Measurements from ENCODE around the gene BPIFB2.

GRCh38 chr20:33010133-33010504 lies 2.6 kb downstream of the BPIFB2 start:
- TF ChIP-seq CTCF (IDR thresholded peaks at IDR 0.05) (no peak), TEAD4 (IDR thresholded peaks at IDR 0.05; ENCODE audit: borderline replicate concordance, insufficient read depth) (no peak), IRF3 (IDR thresholded peaks at IDR 0.05; ENCODE audit: low read depth, low read length) (no peak), TAF1 (IDR thresholded peaks at IDR 0.05; ENCODE audit: borderline replicate concordance, low read depth, low read length) (no peak), GABPA (IDR thresholded peaks at IDR 0.05; ENCODE audit: low read depth) (no peak), GATA2 (CRISPR knock-in tag; IDR thresholded peaks at IDR 0.05) (no peak), ZBTB33 (IDR thresholded peaks at IDR 0.05; ENCODE audit: borderline replicate concordance, low read depth) (no peak), REST (IDR thresholded peaks at IDR 0.05; ENCODE audit: low read depth, low read length) (no peak), EP300 (IDR thresholded peaks at IDR 0.05; ENCODE audit: borderline replicate concordance in 1 of 2, low read depth in 1 of 2, low read length in 1 of 2) (no peak), FOXJ3 (CRISPR knock-in tag; IDR thresholded peaks at IDR 0.05) (no peak), USF1 (IDR thresholded peaks at IDR 0.05; ENCODE audit: borderline replicate concordance, low read depth) (no peak), RFX5 (IDR thresholded peaks at IDR 0.05; ENCODE audit: low read length) (no peak), SMC3 (IDR thresholded peaks at IDR 0.05; ENCODE audit: low read depth, low read length) (no peak), RCOR1 (IDR thresholded peaks at IDR 0.05; ENCODE audit: low read length) (no peak)

Measured in SK-N-SH (cell line).